Thymus (tissue), 11 donors: ENCODE data around the gene RSBN1L. TPM values are rescaled to one million over a fixed set of nuclear protein-coding genes. Genes with fewer than 3 reads are reported as not detected.

ENCODE experiments used
- DNase-seq, 9 donors: peaks; one replicate each; pipeline ENCODE4 v3.0.0-alpha.2; 2013; ENCODE audit warnings: low spot score in 9 of 9, low read depth in 6 of 9, missing footprints in 1 of 9
- H3K27ac ChIP-seq, 2 donors: one replicate each; pipeline ENCODE4 v1.5.1; 2013; ENCODE audit warnings: control low read depth in 1 of 2, low read depth in 1 of 2, low read length in 1 of 2, mild to moderate bottlenecking in 1 of 2, moderate library complexity in 1 of 2
- H3K27me3 ChIP-seq, 2 donors: one replicate each; pipeline ENCODE4 v1.5.1; 2013; ENCODE audit warnings: low read length in 1 of 2; ENCODE audit not compliant: control insufficient read depth in 2 of 2, insufficient read depth in 1 of 2
- H3K36me3 ChIP-seq, 2 donors: one replicate each; pipeline ENCODE4 v1.5.1; 2013; ENCODE audit warnings: low read length in 1 of 2, mild to moderate bottlenecking in 1 of 2, moderate library complexity in 1 of 2; ENCODE audit not compliant: control insufficient read depth in 2 of 2, insufficient read depth in 2 of 2
- H3K4me1 ChIP-seq, 2 donors: one replicate each; pipeline ENCODE4 v1.5.1; 2013; ENCODE audit warnings: low read length in 2 of 2; ENCODE audit not compliant: control insufficient read depth in 2 of 2, insufficient read depth in 2 of 2
- H3K4me3 ChIP-seq, 2 donors: one replicate each; pipeline ENCODE4 v1.5.1; 2013; ENCODE audit warnings: low read length in 2 of 2, control low read depth in 1 of 2, mild to moderate bottlenecking in 1 of 2
- H3K9me3 ChIP-seq, 2 donors: one replicate each; pipeline ENCODE4 v1.5.1; 2013; ENCODE audit warnings: low read length in 1 of 2, mild to moderate bottlenecking in 1 of 2; ENCODE audit not compliant: control insufficient read depth in 2 of 2, insufficient read depth in 1 of 2
- WGBS: extraction: QIAGEN DNeasy Blood & Tissue Kit; methylation state at CpG from one replicate; pipeline ENCODE4 v1.1.7; 2013; 5-methylcytosine and 5-hydroxymethylcytosine counted together
- polyA plus RNA-seq: library from polyadenylated mRNA; stranded (reverse); fragments of 200-250 nt; gene quantifications from one replicate; pipeline ENCODE4 v1.2.3, GENCODE V29; 2013
- total RNA-seq: library from RNA; stranded (reverse); fragments of 120-200 nt; gene quantifications from one replicate; pipeline ENCODE4 v1.2.4, GENCODE V29; 2013
- donor health status: healthy.

RSBN1L gene
- total and polyA plus RNA-seq, 2 donors: 18.7 to 28.9 TPM

DNA sequence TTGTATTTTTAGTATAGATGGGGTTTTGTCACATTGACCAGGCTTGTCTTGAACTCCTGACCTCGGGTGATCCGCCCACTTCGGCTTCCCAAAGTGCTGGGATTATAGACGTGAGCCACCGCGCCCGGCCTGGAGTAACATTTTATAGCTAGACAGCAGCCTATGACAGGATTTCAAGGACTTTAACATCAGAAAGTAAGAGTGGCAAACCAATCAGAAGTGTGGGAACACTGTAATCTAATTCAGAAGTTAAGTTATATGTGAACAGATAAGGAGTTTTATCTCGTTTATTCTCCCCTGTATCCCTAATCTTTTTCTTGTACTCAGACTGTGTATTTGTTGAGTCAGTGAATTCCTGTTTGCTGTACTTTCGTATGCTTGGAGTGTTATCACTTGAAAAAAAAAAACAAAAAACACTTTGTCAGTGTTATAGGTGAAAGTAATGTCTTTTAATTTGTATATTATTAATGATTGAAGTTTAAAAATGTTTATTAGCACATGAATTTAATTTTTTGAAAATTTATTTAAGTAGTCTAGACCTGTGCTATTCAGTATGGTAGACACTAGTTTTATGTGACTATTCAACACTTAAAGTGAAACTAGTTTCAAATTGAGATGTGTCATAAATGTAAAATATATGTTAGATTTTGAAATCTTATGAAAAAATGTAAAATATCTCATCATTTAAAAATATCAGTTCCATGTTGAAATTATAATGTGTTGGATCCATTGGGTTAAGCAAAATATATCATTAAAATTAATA, 38.6 kb downstream of the RSBN1L start:
- no peak overlapping the region for H3K27ac ChIP-seq
- no peaks in the 10 kb centered on the region for H3K9me3 ChIP-seq
- no peaks in the 10 kb centered on the region for H3K4me1 ChIP-seq
- no peak for DNase-seq
- H3K36me3 ChIP-seq: peaks cover 0 to 16% of the 10 kb centered on the region in 2 donors
- no peaks in the 10 kb centered on the region for H3K27me3 ChIP-seq
- no peak overlapping the region for H3K4me3 ChIP-seq
- whole genome bisulfite sequencing: 95% methylated on average over 9 of the region's 9 CpGs

DNA sequence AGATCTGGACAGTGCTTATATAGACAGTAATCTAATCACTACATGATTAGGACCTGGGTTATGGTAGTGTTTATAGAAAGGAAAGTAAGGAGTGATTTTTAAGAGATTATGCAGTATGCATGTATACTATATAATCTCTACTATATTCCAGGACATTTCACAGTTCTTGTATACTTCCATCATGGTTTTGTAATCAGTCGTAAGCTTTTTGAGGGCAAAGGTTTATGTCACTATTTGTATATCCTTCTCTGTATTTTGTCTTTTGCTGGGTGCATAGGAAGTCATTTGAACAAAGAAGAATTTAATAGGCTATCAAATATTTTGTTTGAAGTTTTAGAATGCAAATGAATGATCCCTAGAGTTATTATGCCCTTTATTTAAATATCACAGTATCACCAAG, 39.2 kb downstream of the RSBN1L start:
- H3K27me3 ChIP-seq: no peaks in the 10 kb centered on the region
- DNase-seq: no peak
- H3K36me3 ChIP-seq: peaks cover 0 to 16% of the 10 kb centered on the region in 2 donors
- H3K4me3 ChIP-seq: no peak overlapping the region
- no peak overlapping the region for H3K27ac ChIP-seq
- WGBS: 99% methylated on average over 1 of the region's 1 CpG
- no peaks in the 10 kb centered on the region for H3K9me3 ChIP-seq
- H3K4me1 ChIP-seq: no peaks in the 10 kb centered on the region

DNA sequence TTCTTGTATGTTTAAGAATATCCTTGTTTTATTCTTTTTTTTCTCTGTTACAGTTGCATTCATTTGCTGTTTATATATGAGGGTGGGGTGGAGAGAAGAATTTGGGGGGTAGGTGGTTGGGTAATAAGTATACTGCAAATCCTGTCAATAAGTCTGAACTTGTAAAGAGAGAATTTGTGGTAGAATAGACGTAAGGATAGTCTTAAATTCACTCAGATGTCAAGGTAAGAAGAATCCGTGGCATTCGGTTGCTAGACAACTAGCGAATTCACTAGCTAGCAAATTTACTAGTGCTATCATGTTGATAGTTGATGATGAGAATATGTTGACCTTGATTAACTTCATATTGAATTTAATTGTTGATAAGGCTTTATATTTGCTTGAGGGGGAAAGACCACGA, 40.7 kb downstream of the RSBN1L start:
- no peak overlapping the region for H3K27ac ChIP-seq
- H3K4me3 ChIP-seq: no peak overlapping the region
- H3K27me3 ChIP-seq: no peaks in the 10 kb centered on the region
- H3K4me1 ChIP-seq: no peaks in the 10 kb centered on the region
- peaks cover 0 to 16% of the 10 kb centered on the region in 2 donors for H3K36me3 ChIP-seq
- no peaks in the 10 kb centered on the region for H3K9me3 ChIP-seq
- 98% methylated on average over 5 of the region's 5 CpGs for WGBS
- DNase-seq: no peak

DNA sequence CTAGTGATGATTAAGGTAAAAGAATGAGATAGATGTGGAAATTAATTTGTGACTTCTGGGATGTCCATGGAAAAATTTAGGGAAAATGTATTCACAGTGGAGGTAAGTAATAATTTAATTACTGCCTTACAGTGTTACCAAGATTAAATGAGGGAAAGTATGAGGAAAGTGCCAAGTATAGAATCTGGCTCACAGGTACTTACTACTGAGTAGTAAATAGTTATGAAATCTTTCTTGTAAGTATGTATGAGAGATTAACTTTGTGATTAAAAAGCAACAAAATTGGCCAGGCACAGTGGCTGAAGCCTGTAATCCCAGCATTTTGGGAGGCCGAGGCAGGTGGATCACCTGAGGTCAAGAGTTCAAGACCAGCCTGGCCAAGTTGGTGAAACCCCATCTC, 42.1 kb downstream of the RSBN1L start:
- DNase-seq: no peak
- no peaks in the 10 kb centered on the region for H3K9me3 ChIP-seq
- WGBS: 92% methylated on average over 1 of the region's 1 CpG
- no peaks in the 10 kb centered on the region for H3K27me3 ChIP-seq
- no peak overlapping the region for H3K27ac ChIP-seq
- H3K4me3 ChIP-seq: no peak overlapping the region
- H3K36me3 ChIP-seq: peaks cover 0 to 21% of the 10 kb centered on the region in 2 donors
- H3K4me1 ChIP-seq: no peaks in the 10 kb centered on the region

DNA sequence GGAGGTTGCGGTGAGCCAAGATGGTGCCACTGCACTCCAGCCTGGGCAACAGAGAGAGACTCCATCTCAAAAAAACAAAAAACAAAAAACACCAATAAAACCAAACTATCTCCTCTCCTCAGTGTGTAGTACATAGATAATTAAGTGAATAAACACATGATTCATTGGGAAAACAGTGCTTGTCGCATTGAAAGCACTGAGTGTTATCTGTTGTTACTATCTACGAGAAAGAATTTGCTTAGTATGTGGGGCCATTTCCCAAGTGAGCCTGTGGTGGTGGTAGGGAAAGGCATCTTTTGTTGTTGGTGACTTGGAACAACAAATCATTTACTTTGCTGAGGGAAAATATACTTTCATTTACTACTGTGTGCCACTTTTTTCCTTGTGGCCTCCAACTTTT, 42.6 kb downstream of the RSBN1L start:
- H3K27ac ChIP-seq: no peak overlapping the region
- H3K4me3 ChIP-seq: no peak overlapping the region
- peaks cover 0 to 23% of the 10 kb centered on the region in 2 donors for H3K36me3 ChIP-seq
- no peaks in the 10 kb centered on the region for H3K4me1 ChIP-seq
- DNase-seq: no peak
- no peaks in the 10 kb centered on the region for H3K9me3 ChIP-seq
- no peaks in the 10 kb centered on the region for H3K27me3 ChIP-seq
- over 99% methylated on average over 3 of the region's 3 CpGs for WGBS

DNA sequence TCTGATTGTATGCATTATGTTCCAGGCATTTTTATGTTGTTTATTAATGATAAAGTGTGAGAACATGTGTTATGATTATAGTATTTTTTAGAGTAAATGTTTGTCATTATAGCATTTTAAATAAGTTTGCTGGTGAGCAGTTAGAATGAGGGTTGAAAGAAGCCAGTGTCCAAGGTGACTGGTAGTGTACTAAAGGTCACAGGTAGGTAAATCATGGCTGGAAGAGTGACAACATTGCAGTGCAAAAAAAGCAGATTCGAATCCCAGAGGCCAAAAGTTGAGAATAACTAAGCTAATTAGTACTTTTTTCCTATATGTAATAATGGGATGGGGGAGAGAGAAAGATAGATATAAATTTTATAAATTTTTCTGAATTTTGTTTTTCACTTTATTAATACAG, 44.0 kb downstream of the RSBN1L start:
- Histone ChIP-seq H3K9me3 (no peaks in the 10 kb centered on the region), H3K36me3 (peaks cover 0 to 29% of the 10 kb centered on the region in 2 donors), H3K27ac (no peak overlapping the region), H3K4me3 (no peak overlapping the region), H3K4me1 (no peaks in the 10 kb centered on the region), H3K27me3 (no peaks in the 10 kb centered on the region)
- no peak for DNase-seq
- WGBS: 99% methylated on average over 1 of the region's 1 CpG

DNA sequence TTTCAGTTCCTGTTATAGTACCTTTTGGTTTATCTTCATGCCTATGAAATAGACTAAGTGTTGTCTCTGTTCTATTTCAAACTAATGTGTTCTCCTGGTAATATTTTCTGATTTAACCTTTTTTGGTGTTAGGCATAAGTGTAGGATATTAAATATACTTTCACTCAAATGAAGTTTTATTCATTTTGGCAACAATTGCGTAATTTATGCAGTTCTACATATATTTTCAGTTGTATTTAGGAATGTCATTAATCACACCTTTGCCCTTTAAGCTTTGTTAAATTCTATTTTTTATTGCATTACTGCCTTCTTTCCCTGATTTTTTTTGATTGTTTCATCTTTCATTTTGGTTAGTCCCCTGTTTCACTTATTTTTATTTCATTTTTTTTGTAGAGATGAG, 47.3 kb downstream of the RSBN1L start:
- WGBS: 96% methylated on average over 1 of the region's 1 CpG
- Histone ChIP-seq H3K36me3 (peaks cover 0 to 26% of the 10 kb centered on the region in 2 donors), H3K9me3 (peaks cover 0 to 5% of the 10 kb centered on the region in 2 donors), H3K4me1 (no peaks in the 10 kb centered on the region), H3K27me3 (no peaks in the 10 kb centered on the region), H3K4me3 (no peak overlapping the region), H3K27ac (no peak overlapping the region)
- no peak for DNase-seq

DNA sequence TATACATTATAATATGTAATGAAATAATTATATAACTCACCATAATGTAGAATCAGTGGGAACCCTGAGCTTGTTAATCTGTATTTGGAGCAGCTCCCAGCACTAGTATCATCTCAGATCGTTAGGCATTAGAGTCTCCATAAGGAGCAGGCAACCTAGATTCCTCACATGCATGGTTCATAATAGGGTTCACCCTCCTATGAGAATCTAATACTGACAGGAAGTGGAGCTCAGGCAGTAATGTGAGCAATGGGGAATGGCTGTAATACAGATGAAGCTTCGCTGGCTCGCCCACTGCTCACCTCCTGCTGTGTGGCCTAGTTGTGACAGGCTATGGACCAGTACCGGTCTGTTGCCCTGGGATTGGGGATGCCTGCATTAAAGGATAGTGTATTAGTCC, 49.5 kb downstream of the RSBN1L start:
- Histone ChIP-seq H3K4me3 (no peak overlapping the region), H3K36me3 (peaks cover 13 to 28% of the 10 kb centered on the region in 2 donors), H3K9me3 (peaks cover 0 to 5% of the 10 kb centered on the region in 2 donors), H3K27ac (no peak overlapping the region), H3K4me1 (no peaks in the 10 kb centered on the region), H3K27me3 (no peaks in the 10 kb centered on the region)
- DNase-seq: no peak
- 99% methylated on average over 4 of the region's 4 CpGs for WGBS

DNA sequence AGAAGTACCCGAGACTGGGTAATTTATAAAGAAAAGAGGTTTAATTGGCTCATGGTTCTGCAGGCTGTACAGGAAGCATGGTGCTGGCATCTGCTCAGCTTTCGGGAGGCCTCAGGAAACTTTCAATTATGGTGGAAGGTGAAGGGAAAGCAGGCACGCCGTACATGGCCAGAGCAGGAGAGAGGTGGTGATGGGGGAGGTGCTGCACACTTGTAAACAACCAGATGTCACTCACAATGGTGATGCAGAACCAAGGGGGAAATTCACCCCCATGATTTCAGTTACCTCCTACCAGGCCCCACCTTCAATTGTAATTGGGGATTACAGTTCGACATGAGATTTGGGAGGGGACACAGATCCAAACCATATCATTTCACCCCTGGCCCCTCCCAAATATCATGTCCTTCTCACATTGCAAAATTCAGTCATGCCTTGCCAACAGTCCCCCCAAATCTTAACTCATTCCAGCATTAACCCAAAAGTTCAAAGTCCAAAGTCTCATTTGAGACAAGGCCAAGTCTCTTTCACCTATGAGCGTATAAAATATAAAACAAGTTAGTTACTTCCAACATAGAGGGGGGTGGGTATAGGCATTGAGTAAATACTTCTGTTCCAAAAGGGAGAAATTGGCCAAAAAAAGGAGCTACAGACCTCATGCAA, 50.0 kb downstream of the RSBN1L start:
- Histone ChIP-seq H3K4me1 (no peaks in the 10 kb centered on the region), H3K27me3 (no peaks in the 10 kb centered on the region), H3K36me3 (peaks cover 13 to 28% of the 10 kb centered on the region in 2 donors), H3K9me3 (peaks cover 0 to 5% of the 10 kb centered on the region in 2 donors), H3K4me3 (no peak overlapping the region), H3K27ac (no peak overlapping the region)
- 98% methylated on average over 6 of the region's 6 CpGs for WGBS
- DNase-seq: no peak
